Adrenal gland (tissue), 5 donors: ENCODE results near the gene CABP4.

Source experiments
- POLR2A ChIP-seq, 2 donors: fragments of 450-650 bp; IDR thresholded peaks; one replicate each; pipeline ENCODE4 v1.6.1; 2017; ENCODE audit warnings: antibody characterized with exemption in 2 of 2, mild to moderate bottlenecking in 2 of 2, moderate library complexity in 1 of 2
- TF ChIP-seq, protein P1 (sequence below), 6 experiments: fragments of 450-650 bp in 4 of 6; fragments of 200-600 bp in 2 of 6; sonication (generic) in 1 of 6; IDR thresholded peaks; 1 replicate in 5 of 6; 2 replicates in 1 of 6; pipeline versions ENCODE4 v1.5.1 to v1.8.0; 2016 to 2021; ENCODE audit warnings: antibody characterized with exemption in 6 of 6, mild to moderate bottlenecking in 2 of 6, moderate library complexity in 1 of 6
- donor health status: DM: no; HTN: no; CAD: no.

DNA sequence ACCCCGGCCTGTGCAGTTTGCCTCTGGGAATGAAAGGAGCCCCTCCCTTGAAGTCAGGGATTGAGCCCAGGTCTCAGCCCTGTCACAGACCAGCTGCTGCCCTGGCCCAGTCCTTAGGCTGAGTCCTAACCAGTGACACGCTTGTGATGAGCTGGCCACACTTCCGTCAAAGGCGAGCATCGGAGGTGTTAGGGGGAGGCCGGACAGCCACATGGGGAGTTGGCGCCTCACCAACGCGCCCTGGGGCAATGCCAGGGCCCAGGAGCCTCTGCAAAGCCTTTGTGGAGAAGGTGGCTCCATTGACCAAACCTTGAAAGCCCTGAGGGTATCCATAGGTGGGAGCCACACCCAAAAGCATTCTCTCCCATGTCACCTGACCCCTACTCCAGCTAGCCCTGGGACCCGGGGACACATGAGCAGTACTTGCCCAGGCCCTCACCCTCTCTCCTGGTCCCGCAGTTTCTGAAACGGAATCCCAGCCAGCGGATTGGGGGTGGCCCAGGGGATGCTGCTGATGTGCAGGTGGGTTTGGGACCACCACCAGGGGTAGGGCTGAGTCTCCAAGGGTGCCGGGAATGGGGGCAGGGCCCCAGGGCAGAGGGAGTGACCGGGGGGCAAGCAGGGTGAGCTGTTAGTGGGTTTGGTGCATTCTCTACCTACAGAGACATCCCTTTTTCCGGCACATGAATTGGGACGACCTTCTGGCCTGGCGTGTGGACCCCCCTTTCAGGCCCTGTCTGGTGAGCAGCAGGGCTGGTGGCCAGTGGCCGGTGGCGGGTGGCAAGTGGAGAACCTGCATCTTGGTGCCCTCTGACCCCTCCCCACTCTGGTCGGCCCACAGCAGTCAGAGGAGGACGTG is 21.4 kb upstream of the CABP4 start:
- TF ChIP-seq, protein P1, sequence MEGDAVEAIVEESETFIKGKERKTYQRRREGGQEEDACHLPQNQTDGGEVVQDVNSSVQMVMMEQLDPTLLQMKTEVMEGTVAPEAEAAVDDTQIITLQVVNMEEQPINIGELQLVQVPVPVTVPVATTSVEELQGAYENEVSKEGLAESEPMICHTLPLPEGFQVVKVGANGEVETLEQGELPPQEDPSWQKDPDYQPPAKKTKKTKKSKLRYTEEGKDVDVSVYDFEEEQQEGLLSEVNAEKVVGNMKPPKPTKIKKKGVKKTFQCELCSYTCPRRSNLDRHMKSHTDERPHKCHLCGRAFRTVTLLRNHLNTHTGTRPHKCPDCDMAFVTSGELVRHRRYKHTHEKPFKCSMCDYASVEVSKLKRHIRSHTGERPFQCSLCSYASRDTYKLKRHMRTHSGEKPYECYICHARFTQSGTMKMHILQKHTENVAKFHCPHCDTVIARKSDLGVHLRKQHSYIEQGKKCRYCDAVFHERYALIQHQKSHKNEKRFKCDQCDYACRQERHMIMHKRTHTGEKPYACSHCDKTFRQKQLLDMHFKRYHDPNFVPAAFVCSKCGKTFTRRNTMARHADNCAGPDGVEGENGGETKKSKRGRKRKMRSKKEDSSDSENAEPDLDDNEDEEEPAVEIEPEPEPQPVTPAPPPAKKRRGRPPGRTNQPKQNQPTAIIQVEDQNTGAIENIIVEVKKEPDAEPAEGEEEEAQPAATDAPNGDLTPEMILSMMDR (IDR thresholded peaks at IDR 0.05): no peak
- TF ChIP-seq POLR2A (IDR thresholded peaks at IDR 0.05): no peak
